Activated T-cell treated with anti-CD3 and anti-CD28 coated beads, Interleukin-2, amount 50 U/mL, for 48 hours (primary cell): ENCODE measurements around the gene THRSP.
"Not testable (repeated sequence)": the region's sequence is repeated elsewhere in the genome, so short reads cannot be mapped to it uniquely, and the experiment has no call there.

ENCODE experiments used
- DNase-seq, 2 experiments: peaks; one replicate each; pipeline ENCODE4 v3.0.0-alpha.2; 2020

The THRSP gene, protein sequence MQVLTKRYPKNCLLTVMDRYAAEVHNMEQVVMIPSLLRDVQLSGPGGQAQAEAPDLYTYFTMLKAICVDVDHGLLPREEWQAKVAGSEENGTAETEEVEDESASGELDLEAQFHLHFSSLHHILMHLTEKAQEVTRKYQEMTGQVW

GRCh38 chr11:78063440-78064181 lies at the start of gene THRSP:
Gene THRSP (plus strand): TSS chr11:78063861. CDS start chr11:78063882, 21 bp downstream.
- no peak for DNase-seq

GRCh38 chr11:78014937-78015520 lies 48.6 kb upstream of the THRSP start:
- DNase-seq, result not testable (repeated sequence)

GRCh38 chr11:78015878-78016277 lies 47.8 kb upstream of the THRSP start:
- no peak for DNase-seq

- no peak for DNase-seq
These were observed 43.9 kb upstream of the THRSP start for GRCh38 chr11:78019808-78020207.

GRCh38 chr11:78020246-78020645 lies 43.4 kb upstream of the THRSP start:
- DNase-seq, result no peak

DNA sequence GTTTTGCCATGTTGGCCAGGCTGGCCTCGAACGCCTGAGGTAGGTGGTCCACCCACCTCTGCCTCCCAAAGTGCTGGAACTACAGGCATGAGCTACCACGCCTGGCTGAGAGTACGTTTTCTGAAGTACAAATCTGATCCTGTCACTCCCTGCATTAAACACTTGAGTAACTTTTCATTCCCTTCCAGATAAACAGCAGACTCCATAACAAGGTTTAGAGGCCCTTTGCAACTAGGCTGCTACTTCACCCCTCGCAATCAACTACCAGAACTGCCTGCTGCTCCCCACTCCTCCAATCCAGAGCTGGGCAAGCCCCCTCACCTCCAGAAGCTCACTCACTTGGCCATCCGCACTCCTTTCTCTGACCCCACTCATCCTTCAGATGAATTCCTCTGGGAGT lies 42.0 kb upstream of the THRSP start:
- no peak for DNase-seq

GRCh38 chr11:78022397-78023396 lies 41.0 kb upstream of the THRSP start, which contains the start of gene KCTD14:
Gene KCTD14 (minus strand): TSS chr11:78023276. CDS start chr11:78023249, 27 bp downstream.
- DNase-seq, result no peak

- no peak for DNase-seq
These were observed 40.2 kb upstream of the THRSP start for GRCh38 chr11:78023426-78023825.

DNA sequence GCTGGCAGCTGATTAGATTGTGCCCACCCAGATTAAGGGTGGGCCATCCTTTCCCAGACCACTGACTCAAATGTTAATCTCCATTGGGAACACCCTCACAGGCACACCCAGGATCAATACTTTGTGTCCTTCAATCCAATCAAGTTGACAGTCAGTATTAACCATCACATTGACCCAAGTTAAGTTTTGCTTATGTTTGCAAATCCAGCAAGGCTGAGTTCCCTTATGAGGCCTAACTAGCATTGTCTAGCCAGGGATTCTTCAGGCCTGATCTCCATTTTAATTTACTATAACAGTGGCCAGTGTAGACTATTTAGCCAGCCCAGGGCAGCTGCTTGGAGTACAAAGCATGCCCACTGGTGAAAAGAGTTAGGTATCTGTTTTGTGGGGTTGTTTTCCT lies 38.3 kb upstream of the THRSP start:
- DNase-seq, result no peak

DNA sequence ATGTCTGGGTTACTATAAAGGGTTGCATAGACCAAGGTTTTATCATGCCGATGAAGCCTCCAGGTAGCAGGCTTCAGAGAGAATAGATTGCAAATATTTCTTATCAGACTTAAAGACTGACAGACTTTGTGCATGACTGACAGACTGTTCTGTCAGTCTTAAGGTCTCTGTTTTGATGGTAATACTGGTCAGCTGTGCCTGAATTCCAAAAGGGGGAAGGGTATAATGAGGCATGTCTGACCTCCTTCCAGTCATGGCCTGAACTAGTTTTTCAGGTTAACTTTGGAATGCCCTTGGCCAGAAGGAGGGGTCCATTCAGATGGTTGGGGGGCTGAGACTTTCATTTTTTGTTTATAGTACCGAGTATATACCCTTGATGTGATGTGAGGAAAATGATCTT lies 35.9 kb upstream of the THRSP start:
- DNase-seq, result no peak

GRCh38 chr11:78028423-78028822 lies 35.2 kb upstream of the THRSP start:
- not testable (repeated sequence) for DNase-seq

- DNase-seq, result no peak
These were observed 33.0 kb upstream of the THRSP start for GRCh38 chr11:78030429-78031325.

DNA sequence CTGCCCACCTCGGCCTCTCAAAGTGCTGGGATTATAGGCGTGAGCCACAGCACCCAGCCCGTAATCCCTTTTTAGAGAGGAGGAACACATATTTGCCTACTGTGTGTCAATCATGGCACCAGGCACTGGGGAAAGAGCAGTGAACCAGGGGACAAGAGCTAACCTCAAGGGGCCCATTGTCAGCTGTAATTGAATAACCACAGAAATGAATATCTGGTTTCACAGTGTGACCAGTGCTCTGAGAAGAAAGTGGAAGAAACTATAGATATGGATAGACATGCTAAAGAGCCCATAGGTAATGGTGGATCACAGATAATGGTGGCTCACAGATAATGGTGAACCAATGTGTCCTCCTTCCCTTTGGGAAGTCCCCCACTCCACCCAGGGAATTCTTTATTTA lies 32.0 kb upstream of the THRSP start:
- no peak for DNase-seq

GRCh38 chr11:78032090-78032489 lies 31.6 kb upstream of the THRSP start:
- no peak for DNase-seq

GRCh38 chr11:78033040-78033439 lies 30.6 kb upstream of the THRSP start:
- no peak for DNase-seq

DNA sequence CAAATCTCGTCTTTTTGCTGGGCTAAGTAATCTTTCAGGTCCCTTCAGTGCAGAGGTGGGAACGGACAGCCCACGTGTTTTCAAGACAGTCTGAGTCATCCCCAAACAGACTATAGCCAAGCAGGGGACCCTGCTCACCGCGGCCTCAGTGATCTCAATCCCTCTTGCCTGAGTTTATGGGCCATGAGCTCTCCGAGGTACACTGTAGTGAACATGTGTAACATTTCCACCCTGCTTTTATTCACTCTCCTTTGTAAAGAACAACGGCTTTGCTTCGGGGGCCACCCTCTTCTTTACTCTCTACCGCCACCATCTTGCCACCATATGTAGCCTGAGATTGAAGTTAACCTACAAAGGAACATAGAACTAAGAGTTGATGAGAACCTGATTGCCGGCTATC lies 29.0 kb upstream of the THRSP start:
- DNase-seq, result no peak

DNA sequence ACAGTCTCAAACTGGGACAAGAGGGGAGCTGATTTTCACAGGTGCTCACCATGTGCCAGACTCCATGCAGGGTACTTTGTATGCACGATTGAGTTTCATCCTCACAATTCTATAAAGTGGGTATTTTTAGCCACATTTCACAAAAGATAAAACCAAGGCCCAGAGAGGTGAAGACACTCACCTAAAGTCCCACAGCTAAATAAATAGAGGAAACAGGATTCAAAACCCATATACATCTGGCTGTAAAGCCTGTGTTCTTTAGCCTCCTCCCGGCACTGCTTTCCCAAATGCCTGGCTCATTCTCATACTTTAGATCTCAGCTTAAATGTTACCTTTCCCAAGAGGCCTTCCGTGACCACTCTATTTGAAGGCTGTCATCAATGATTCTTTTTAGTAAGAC lies 27.3 kb upstream of the THRSP start:
- DNase-seq, result no peak

- no peak for DNase-seq
These were observed 26.6 kb upstream of the THRSP start for GRCh38 chr11:78037056-78037455.

- no peak for DNase-seq
These were observed 25.6 kb upstream of the THRSP start for GRCh38 chr11:78037825-78038620.

- DNase-seq, result no peak
These were observed 24.9 kb upstream of the THRSP start for GRCh38 chr11:78038697-78039313.
